ENCODE measurements around the gene TCEAL4. TPM values are rescaled to one million over a fixed set of nuclear protein-coding genes. Genes with fewer than 3 reads are reported as not detected.
"Not testable (repeated sequence)": the region's sequence is repeated elsewhere in the genome, so short reads cannot be mapped to it uniquely, and the experiment has no call there.

Gene TCEAL4
- total RNA-seq, 1 donor from 2014 or later: 48.7 TPM

- H3K79me2 ChIP-seq (ENCODE audit: low read depth): no peaks in the 10 kb centered on the region
- DNase-seq (ENCODE audit: low spot score): no peak
- H3K36me3 Mint-ChIP-seq: no peaks in the 10 kb centered on the region
- peaks cover 2% of the 10 kb centered on the region for H3K4me1 Mint-ChIP-seq
- peaks cover 7% of the 10 kb centered on the region for H3F3A ChIP-seq (ENCODE audit: low read depth)
- H2AFZ ChIP-seq (replicated peaks): no peak overlapping the region
- no peaks in the 10 kb centered on the region for H3K27me3 Mint-ChIP-seq (ENCODE audit: insufficient read depth, low read depth)
- H3K9me3 Mint-ChIP-seq: peaks cover 7% of the 10 kb centered on the region
- H3K27ac Mint-ChIP-seq: peak overlapping the region; percentile 20
- no peaks in the 10 kb centered on the region for H4K20me1 ChIP-seq (ENCODE audit: low read depth)
- no peak overlapping the region for H3K27ac ChIP-seq
- no peaks in the 10 kb centered on the region for H3K9me3 ChIP-seq (ENCODE audit: low read depth)
- H3K4me3 ChIP-seq: peak overlapping the region; percentile 76
- no peaks in the 10 kb centered on the region for H3K36me3 ChIP-seq
- H3K4me2 ChIP-seq: peak overlapping the region; percentile 77
- no peaks in the 10 kb centered on the region for H3K4me1 ChIP-seq
- no peak overlapping the region for H3K9ac ChIP-seq
- H3K4me3 Mint-ChIP-seq: peak overlapping the region; percentile 93
- H3K27me3 ChIP-seq: no peaks in the 10 kb centered on the region
- no peak for TF ChIP-seq EZH2 (IDR thresholded peaks at IDR 0.05)
- no peak for TF ChIP-seq CTCF (IDR thresholded peaks at IDR 0.05)
- TF ChIP-seq EZH2phosphoT487 (IDR thresholded peaks at IDR 0.05): no peak
Observed at GRCh38 chrX:103586659-103587058, 1.3 kb downstream of the TCEAL4 start.

GRCh38 chrX:103592295-103592694 is 7.0 kb downstream of the TCEAL4 start:
- not testable (repeated sequence) for H3K79me2 ChIP-seq (ENCODE audit: low read depth); H3K4me1 ChIP-seq; H3K9ac ChIP-seq; H3K36me3 ChIP-seq; H2AFZ ChIP-seq (replicated peaks); H4K20me1 ChIP-seq (ENCODE audit: low read depth); H3K27ac Mint-ChIP-seq; H3K27ac ChIP-seq; H3K4me3 ChIP-seq; H3K4me2 ChIP-seq; H3K9me3 Mint-ChIP-seq; H3K27me3 Mint-ChIP-seq (ENCODE audit: insufficient read depth, low read depth); DNase-seq (ENCODE audit: low spot score); H3K4me3 Mint-ChIP-seq; H3F3A ChIP-seq (ENCODE audit: low read depth); H3K9me3 ChIP-seq (ENCODE audit: low read depth); H3K27me3 ChIP-seq; H3K4me1 Mint-ChIP-seq
- peaks cover 13% of the 10 kb centered on the region for H3K36me3 Mint-ChIP-seq

GRCh38 chrX:103595202-103595601 is 9.9 kb downstream of the TCEAL4 start:
- H2AFZ ChIP-seq (replicated peaks); H3K79me2 ChIP-seq (ENCODE audit: low read depth); H3K4me1 Mint-ChIP-seq; H3K9me3 ChIP-seq (ENCODE audit: low read depth); DNase-seq (ENCODE audit: low spot score); H3K36me3 ChIP-seq; H3K4me3 Mint-ChIP-seq; H3K4me2 ChIP-seq; H3K4me3 ChIP-seq; H3F3A ChIP-seq (ENCODE audit: low read depth); H3K27ac ChIP-seq; H3K27ac Mint-ChIP-seq; H3K9me3 Mint-ChIP-seq; H4K20me1 ChIP-seq (ENCODE audit: low read depth); H3K9ac ChIP-seq; H3K4me1 ChIP-seq; H3K27me3 ChIP-seq; H3K27me3 Mint-ChIP-seq (ENCODE audit: insufficient read depth, low read depth): not testable (repeated sequence)
- H3K36me3 Mint-ChIP-seq: peaks cover 13% of the 10 kb centered on the region

- H3K27ac ChIP-seq: no peak within 1 kb of the TSS
- no peaks in the 10 kb centered on the region for H3K9me3 Mint-ChIP-seq
- no peaks in the 10 kb centered on the region for H3K4me1 ChIP-seq
Observed at GRCh38 chrX:103607364-103608305, 22.3 kb downstream of the TCEAL4 start, which contains the start of gene TCEAL3. TCEAL3 (plus strand) TSS chrX:103607963; CDS start chrX:103609065, 1,102 bp downstream.

More at GRCh38 chrX:103607364-103608305, 22.3 kb downstream of the TCEAL4 start, which contains the start of gene TCEAL3:
- Mint-ChIP-seq H3K27me3 (ENCODE audit: insufficient read depth, low read depth) (no peaks in the 10 kb centered on the region), H3K27ac (peak within 1 kb of the TSS; percentile 64), H3K4me1 (peaks cover 7% of the 10 kb centered on the region), H3K36me3 (peaks cover 11% of the 10 kb centered on the region), H3K4me3 (peak within 1 kb of the TSS; percentile 88)
- peak within 1 kb of the TSS; percentile 79 for H3K4me2 ChIP-seq
- peak within 1 kb of the TSS; percentile 68 for H3K4me3 ChIP-seq
- no peaks in the 10 kb centered on the region for H3F3A ChIP-seq (ENCODE audit: low read depth)
- no peaks in the 10 kb centered on the region for H3K79me2 ChIP-seq (ENCODE audit: low read depth)
- H4K20me1 ChIP-seq (ENCODE audit: low read depth): no peaks in the 10 kb centered on the region
- H3K9ac ChIP-seq: peak within 1 kb of the TSS; percentile 34
- H3K9me3 ChIP-seq (ENCODE audit: low read depth): no peaks in the 10 kb centered on the region
- peak within 1 kb of the TSS; percentile 38 for H2AFZ ChIP-seq (replicated peaks)
- TF ChIP-seq EZH2 (IDR thresholded peaks at IDR 0.05): no peak
- TF ChIP-seq CTCF (IDR thresholded peaks at IDR 0.05): no peak
- no peaks in the 10 kb centered on the region for H3K36me3 ChIP-seq
- DNase-seq (ENCODE audit: low spot score): peak; percentile 67
- H3K27me3 ChIP-seq: peaks cover 15% of the 10 kb centered on the region

Measured in neural progenitor cell (in vitro differentiated cells).